HG02943 (cell line): Measurements from ENCODE around the gene NFKB2.

Experiments
- ATAC-seq: cut with Tn5 transposase; IDR thresholded peaks from one replicate; pipeline ENCODE4 v1.9.1; 2021; ENCODE audit warnings: mild to moderate bottlenecking, low read depth, moderate library complexity; ENCODE audit not compliant: unreplicated experiment

The NFKB2 gene

GRCh38 chr10:102395400-102396316, at the start of gene NFKB2:
TSS of gene NFKB2 (plus strand) at chr10:102395705. CDS start at chr10:102395960, 255 bp downstream.
- ATAC-seq = no peak

DNA sequence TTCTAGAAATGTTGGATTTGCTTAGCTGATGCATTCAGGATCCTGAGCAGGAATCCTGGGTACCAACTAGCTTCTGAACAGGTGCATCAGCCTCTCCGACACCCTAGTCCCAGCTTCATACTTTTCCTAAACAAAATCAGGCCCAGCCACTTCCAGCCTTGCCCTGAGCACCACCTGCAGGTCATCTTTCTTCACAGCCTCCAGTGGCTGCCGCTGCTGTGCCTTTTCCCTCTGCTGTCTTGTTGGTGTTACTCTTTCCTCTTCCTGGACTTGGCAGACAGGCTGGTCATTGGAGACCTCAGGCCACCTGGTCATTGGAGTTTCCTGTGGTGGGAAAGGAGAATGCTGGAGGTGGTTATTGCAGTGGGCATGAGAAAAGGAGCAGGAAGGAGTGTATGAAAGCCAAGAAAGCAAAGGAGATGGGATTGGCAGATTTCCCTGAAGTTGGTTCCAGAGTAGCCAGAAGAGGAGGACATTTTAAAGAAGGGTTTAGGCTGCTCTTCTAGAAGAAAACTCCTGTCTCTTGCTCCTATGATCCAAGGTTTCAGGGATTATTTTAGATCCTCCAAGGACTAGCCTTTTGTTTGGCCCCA, 48.2 kb upstream of the NFKB2 start:
- ATAC-seq = no peak

- no peak for ATAC-seq
These were observed 43.3 kb upstream of the NFKB2 start for GRCh38 chr10:102352066-102352715.

GRCh38 chr10:102354451-102354850, 41.1 kb upstream of the NFKB2 start:
- no peak for ATAC-seq

GRCh38 chr10:102358712-102359382, 36.7 kb upstream of the NFKB2 start:
- ATAC-seq = no peak

DNA sequence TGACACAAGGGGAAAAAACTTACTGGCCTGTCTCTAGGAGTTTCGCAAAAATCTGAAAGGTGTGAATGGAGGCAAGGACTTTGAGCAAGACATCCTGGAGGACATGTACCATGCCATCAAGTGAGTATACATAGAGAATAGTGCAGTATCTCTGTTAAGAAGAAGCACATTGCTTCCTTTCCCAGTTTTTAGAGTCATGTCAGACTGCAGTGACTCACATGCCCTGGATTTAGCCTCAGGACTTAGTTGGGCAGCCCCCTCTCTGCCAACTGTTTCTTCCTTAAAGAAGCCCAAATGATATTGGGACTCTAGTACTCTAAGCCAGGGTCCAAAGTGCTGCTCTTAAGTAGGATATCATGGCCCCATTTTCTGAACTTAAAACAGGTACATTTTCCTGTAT, 28.1 kb upstream of the NFKB2 start:
- ATAC-seq = no peak

- no peak for ATAC-seq
These were observed 27.4 kb upstream of the NFKB2 start for GRCh38 chr10:102368077-102368476.

DNA sequence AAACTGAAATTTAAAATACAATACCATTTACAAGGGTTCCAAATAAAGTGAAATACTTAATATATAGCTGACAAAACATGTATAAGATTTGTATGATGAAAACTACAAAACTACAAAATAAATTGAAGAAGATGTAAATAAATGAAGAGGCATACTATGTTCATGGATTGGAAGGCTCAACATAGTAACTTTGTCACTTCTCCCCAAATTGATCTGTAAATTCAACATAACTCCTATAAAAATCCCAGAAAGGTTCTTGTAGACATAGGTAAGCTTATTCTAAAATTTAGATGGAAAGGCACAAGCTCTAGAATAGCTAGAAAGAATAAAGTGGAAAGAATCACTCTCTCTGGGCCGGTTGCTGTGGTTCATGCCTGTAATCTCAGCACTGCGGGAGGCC, 24.2 kb upstream of the NFKB2 start:
- no peak for ATAC-seq

GRCh38 chr10:102375250-102375649, 20.3 kb upstream of the NFKB2 start:
- ATAC-seq = no peak

- ATAC-seq = no peak
These were observed 19.6 kb upstream of the NFKB2 start for GRCh38 chr10:102375867-102376266.

DNA sequence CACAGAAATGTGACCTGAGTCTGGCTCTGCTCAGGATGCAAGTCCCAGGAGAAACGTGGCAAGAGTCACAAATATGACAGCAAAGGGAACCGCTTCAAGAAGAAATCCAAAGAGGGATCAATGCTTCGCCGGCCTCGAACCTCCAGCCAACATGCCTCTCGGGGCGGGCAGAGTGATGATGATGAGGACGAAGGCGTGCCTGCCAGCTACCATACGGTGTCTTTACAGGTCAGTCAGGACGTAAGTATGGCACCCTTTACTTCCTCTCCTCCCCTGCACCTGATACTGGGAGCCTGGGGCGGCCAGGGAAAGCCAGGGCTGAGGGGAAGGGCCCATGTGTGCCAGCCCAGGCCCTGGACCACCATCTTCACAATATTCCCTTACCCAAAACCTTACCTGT, 18.6 kb upstream of the NFKB2 start:
- ATAC-seq = no peak

DNA sequence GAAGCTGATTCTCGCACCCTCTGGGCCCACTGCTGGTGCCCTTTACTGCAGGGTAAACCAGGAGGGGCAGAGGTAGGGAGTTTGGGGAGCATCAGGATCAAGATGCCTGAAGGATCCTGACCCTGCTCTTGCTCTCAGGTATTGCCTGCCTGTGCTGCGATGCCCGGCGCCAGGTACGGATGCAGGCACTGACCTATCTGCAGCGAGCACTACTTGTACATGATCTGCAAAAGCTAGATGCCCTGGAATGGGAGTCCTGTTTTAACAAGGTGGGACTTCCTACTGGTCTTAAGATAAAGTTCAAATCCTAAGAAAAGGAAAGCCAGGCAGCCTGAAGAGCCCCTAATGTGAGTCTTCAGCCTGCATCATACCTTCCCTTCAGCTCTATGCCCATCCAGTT, 16.1 kb upstream of the NFKB2 start:
- ATAC-seq = no peak

- ATAC-seq = no peak
These were observed 13.5 kb upstream of the NFKB2 start for GRCh38 chr10:102381983-102382382.

DNA sequence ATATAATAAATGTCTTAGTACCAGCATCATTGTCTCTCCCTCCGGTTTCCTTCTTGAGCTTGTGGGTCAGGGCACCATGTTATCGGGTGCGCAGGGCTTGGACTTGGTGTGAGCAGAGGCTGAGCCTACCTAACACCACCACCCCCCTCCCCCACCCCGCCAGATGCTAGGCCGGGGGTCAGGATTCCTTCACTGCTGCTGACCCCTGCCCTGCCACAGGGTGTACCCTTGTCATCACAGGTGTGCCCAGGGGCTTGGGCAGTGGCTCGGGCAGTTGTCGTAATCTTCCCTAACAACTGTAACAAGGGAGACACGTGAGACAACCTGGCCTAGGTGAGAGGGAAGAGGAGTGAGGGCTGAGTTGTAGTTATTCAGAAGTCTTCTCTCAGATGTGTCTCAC, 12.6 kb upstream of the NFKB2 start:
- ATAC-seq = no peak

DNA sequence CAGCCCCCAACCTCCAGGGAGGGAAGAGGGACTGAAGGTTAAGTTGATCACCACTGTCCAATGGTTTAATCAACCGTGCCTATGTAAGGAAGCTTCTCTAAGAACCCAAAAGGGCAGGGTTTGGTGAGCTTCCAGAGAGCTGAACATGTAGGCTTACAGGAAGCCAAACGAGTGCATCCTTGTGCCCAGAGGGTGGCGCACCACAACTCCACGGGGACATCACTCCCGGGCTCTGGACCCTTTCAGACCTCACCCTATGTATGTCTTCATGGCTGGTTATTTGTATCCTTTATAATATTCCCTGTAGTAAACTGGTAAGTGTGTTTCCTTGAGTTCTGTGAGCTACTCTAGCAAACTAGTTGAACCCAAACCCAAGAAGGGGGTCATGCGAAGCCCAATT, 11.5 kb upstream of the NFKB2 start:
- ATAC-seq = no peak

- ATAC-seq = no peak
These were observed 10.7 kb upstream of the NFKB2 start for GRCh38 chr10:102384606-102385429.

DNA sequence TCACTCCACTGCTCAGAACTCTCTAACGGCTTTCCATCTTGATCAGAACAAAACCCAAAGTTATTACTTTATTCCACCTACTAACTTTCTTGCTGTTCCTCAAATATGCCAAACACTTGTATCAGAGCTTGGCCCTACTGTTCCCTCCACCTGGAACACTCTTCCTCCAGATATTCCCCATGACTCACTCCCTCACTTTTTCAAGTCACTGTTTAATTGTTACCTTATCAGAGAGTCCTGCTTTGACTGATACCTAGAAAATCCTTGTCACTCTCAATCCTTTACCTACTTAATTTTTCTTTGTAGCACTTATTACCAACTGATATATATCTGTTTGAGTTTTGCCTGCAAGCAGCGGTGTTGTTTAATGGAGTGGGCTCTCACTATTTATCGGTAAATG, 5.6 kb upstream of the NFKB2 start:
- ATAC-seq = no peak

DNA sequence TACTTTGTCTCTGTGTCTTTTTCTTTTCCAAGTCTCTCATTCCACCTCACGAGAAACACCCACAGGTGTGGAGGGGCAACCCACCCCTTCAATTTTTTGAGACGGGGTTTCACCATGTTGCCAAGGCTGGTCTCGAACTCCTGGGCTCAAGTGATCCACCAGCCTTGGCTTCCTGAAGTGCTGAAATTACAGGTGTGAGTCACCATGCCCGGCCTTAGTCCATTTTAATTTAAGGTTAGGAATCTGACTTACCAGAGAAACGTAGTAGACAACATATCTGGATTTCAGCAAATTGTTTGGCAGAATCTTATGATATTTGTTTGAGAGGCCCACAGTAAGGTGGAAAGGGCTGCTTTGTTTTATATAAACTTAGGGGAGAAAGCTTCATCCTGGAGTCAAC, 3.2 kb upstream of the NFKB2 start:
- no peak for ATAC-seq

DNA sequence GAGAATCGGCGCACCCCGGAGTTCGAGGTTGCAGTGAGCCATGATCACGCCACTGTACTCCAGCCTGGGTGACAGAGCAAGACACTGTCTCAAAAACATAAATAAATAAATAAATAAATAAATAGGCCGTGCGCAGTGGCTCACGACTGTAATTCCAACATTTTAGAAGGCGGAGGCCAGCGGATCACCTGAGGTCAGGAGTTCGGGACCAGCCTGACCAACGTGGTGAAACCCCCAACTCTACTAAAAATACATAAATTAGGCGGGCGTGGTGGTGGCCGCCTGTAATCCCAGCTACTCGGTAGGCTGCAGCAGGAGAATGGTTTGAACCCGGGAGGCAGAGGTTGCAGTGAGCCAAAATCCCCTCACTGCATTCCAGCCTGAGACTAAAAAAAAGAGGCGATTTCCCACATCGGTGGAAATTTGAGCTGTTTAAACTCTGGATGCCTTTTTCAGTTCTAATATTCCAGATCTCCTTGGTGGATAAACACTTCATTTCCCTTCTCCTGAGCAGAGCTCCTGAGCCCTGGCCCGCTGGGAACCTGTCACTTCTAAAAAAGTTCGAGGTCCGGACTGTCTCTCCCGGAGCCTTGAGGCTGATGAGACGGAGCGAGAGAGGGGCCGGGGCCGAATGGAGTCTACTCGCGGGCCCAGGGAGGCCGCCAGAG, 2.0 kb upstream of the NFKB2 start:
- ATAC-seq = no peak
